ENCODE data around the gene SLC13A2. TPM values are rescaled to one million over a fixed set of nuclear protein-coding genes. Genes with fewer than 3 reads are reported as not detected.

The SLC13A2 gene
- total RNA-seq, 1 experiment from 2014 or later = not detected

Other genes starting within 250 kb of the SLC13A2 start
- gene TMEM97, start 154.4 kb upstream of the SLC13A2 start, total RNA-seq (2021; ENCODE audit: unreplicated experiment) = 78.7 TPM
- gene IFT20, start 138.2 kb upstream of the SLC13A2 start, total RNA-seq (2021; ENCODE audit: unreplicated experiment) = 25.4 TPM
- gene TNFAIP1, start 137.9 kb upstream of the SLC13A2 start, total RNA-seq (2021; ENCODE audit: unreplicated experiment) = 55.8 TPM
- 175 TPM for gene POLDIP2, start 116.1 kb upstream of the SLC13A2 start, total RNA-seq (2021; ENCODE audit: unreplicated experiment)
- gene SEBOX, start 108.4 kb upstream of the SLC13A2 start, total RNA-seq (2021; ENCODE audit: unreplicated experiment) = not detected
- gene VTN, start 103.3 kb upstream of the SLC13A2 start, total RNA-seq (2021; ENCODE audit: unreplicated experiment) = 2.3 TPM
- 17.4 TPM for gene SARM1, start 102.0 kb upstream of the SLC13A2 start, total RNA-seq (2021; ENCODE audit: unreplicated experiment)
- 16.9 TPM for gene SLC46A1, start 67.4 kb upstream of the SLC13A2 start, total RNA-seq (2021; ENCODE audit: unreplicated experiment)
- not detected for gene FOXN1, start 32.7 kb downstream of the SLC13A2 start, total RNA-seq (2021; ENCODE audit: unreplicated experiment)
- 44.7 TPM for gene UNC119, start 79.0 kb downstream of the SLC13A2 start, total RNA-seq (2021; ENCODE audit: unreplicated experiment)
- 78.8 TPM for gene PIGS, start 97.9 kb downstream of the SLC13A2 start, total RNA-seq (2021; ENCODE audit: unreplicated experiment)
- gene ALDOC, start 103.3 kb downstream of the SLC13A2 start, total RNA-seq (2021; ENCODE audit: unreplicated experiment) = 13.4 TPM
- gene SPAG5, start 125.4 kb downstream of the SLC13A2 start, total RNA-seq (2021; ENCODE audit: unreplicated experiment) = 152 TPM
- 17.2 TPM for gene RSKR, start 140.5 kb downstream of the SLC13A2 start, total RNA-seq (2021; ENCODE audit: unreplicated experiment)
- 271 TPM for gene BLTP2, start 171.5 kb downstream of the SLC13A2 start, total RNA-seq (2021; ENCODE audit: unreplicated experiment)
- 72.1 TPM for gene SDF2, start 188.3 kb downstream of the SLC13A2 start, total RNA-seq (2021; ENCODE audit: unreplicated experiment)
- 108 TPM for gene SUPT6H, start 188.6 kb downstream of the SLC13A2 start, total RNA-seq (2021; ENCODE audit: unreplicated experiment)
- 4.9 TPM for gene PROCA1, start 238.2 kb downstream of the SLC13A2 start, total RNA-seq (2021; ENCODE audit: unreplicated experiment)
- 284 TPM for gene RAB34, start 244.2 kb downstream of the SLC13A2 start, total RNA-seq (2021; ENCODE audit: unreplicated experiment)
- 1,475 TPM for gene RPL23A, start 246.3 kb downstream of the SLC13A2 start, total RNA-seq (2021; ENCODE audit: unreplicated experiment)